Measurements from ENCODE around the gene GPR146. TPM values are rescaled to one million over a fixed set of nuclear protein-coding genes. Genes with fewer than 3 reads are reported as not detected.

GPR146 gene
- total and polyA plus RNA-seq, 2 of the 8 experiments (the other 6 are each of a cell fraction or from before 2014, with no cell fraction given), result 1.8 to 2.7 TPM

DNA sequence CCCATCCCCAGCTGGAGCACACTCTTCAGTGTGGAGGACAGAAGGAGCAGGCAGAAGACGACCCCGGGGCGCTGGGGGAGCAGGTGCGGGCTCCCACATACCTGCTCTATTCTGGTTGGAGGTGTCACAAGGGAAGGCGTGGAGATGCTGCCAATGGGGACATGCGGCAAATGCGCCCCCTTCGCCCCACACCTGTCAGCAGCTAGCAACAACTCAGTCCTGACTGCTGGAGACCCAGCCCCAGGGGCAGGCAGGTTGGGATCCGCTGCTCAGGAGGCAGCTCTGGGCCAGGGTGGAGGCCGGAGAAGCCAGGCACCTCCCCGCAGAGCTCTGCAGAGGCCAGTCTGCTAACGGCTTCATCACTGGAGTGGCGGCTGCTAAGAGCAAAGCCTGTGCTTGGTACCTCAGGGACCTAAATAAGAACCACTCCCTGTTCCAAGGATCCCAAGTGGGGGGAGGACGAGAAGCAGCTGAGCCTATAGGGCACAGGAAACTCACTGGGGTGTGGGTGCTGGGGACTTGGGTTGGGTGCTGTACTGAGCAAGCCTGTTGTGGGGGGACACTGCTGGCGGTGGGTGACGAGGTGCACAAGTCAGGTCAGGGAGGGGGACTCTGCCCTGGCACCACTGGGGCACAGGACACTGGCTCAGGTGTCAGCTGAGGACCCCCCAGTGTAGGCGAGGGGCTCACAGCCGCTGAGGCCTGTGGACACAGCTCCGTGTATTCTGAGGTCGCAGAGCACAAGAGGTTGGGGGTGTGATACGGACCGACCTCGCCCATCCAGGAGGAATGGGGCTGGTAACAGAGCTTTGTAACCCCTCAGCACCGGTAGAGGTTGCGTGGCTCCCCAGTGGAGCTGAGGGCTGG, 19.2 kb upstream of the GPR146 start:
- Histone ChIP-seq H2AK5ac (ENCODE audit: low read depth, low read length) (no peak overlapping the region), H3K79me1 (ENCODE audit: low read depth, low read length) (peaks cover 4% of the 10 kb centered on the region), H3K18ac (ENCODE audit: extremely low read depth, low read length) (no peak overlapping the region), H3K36me3 (ENCODE audit: control insufficient read depth in 2 of 4, insufficient read depth in 4 of 4, low read length in 3 of 4) (no peaks in the 10 kb centered on the region; a peak in 1 of 8 replicates), H3K9ac (replicated peaks in 1 of 4; ENCODE audit: extremely low read depth in 1 of 4, low read depth in 3 of 4, low read length in 3 of 4) (no peak overlapping the region), H2BK5ac (ENCODE audit: low read depth, low read length) (no peak overlapping the region), H3K4me3 (ENCODE audit: extremely low read depth in 1 of 4, insufficient read depth in 2 of 4, low read depth in 3 of 4, low read length in 4 of 4) (no peak overlapping the region), H2BK15ac (ENCODE audit: low read length) (no peak overlapping the region), H3K14ac (ENCODE audit: insufficient read length) (no peak overlapping the region), H2AFZ (ENCODE audit: low read length) (no peak overlapping the region), H3K23ac (ENCODE audit: insufficient read length) (no peak overlapping the region), H3K79me2 (ENCODE audit: control insufficient read depth in 1 of 2, insufficient read depth in 2 of 2, low read length in 2 of 2) (peaks cover 0 to 6% of the 10 kb centered on the region in 2 experiments; a peak in 2 of 4 replicates), H4K91ac (replicated peaks; ENCODE audit: insufficient read length, low read length) (no peak overlapping the region), H2BK12ac (ENCODE audit: low read depth, low read length) (no peak overlapping the region), H2BK120ac (replicated peaks; ENCODE audit: low read depth, low read length) (no peak overlapping the region), H3K4me2 (ENCODE audit: insufficient read depth in 1 of 2, low read depth in 2 of 2, low read length in 2 of 2) (no peak overlapping the region), H3K4ac (replicated peaks; ENCODE audit: insufficient read length, low read depth, low read length) (no peak overlapping the region), H4K20me1 (replicated peaks in 1 of 2; ENCODE audit: control insufficient read depth in 1 of 2, insufficient read depth in 2 of 2, low read length in 2 of 2) (peaks cover 9 to 18% of the 10 kb centered on the region in 2 experiments), H3K23me2 (ENCODE audit: low read depth, low read length) (peaks cover 12% of the 10 kb centered on the region; the same call in 1 of the 2 replicates), H3K9me3 (ENCODE audit: insufficient read depth in 2 of 2, low read depth in 1 of 2, low read length in 1 of 2) (no peaks in the 10 kb centered on the region), H3K4me1 (replicated peaks in 1 of 4; ENCODE audit: control insufficient read depth in 3 of 4, insufficient read depth in 4 of 4, low read length in 3 of 4) (peaks cover 0 to 9% (median 3%) of the 10 kb centered on the region in 4 experiments; a peak in 5 of 7 replicates), H4K5ac (ENCODE audit: insufficient read length, low read depth, low read length) (no peak overlapping the region), H2BK20ac (ENCODE audit: low read length) (no peak overlapping the region), H4K8ac (ENCODE audit: extremely low read depth, insufficient read depth, low read length) (peak overlapping the region; percentile 71; the same call in 1 of the 2 replicates), H3K27ac (ENCODE audit: low read depth, low read length) (peak overlapping the region; percentile 41; the same call in 1 of the 2 replicates), H3K27me3 (replicated peaks in 1 of 4; ENCODE audit: control insufficient read depth in 3 of 4, extremely low read depth in 1 of 4, insufficient read depth in 3 of 4, low read length in 3 of 4) (no peaks in the 10 kb centered on the region; a peak in 1 of 7 replicates), H3K56ac (replicated peaks; ENCODE audit: insufficient read length, low read depth, low read length) (no peak overlapping the region)
- 94% methylated on average over 23 of the region's 25 CpGs; no CpG with 5 or more reads in 1 of the 2 experiments for WGBS, 2 experiments (ENCODE audit: extremely low coverage in 1 of 2, insufficient coverage in 1 of 2, insufficient read length in 1 of 2, insufficient replicate concordance in 2 of 2, low coverage in 1 of 2, low lambda C conversion rate in 2 of 2, missing lambda C conversion rate in 1 of 2)
- ChIA-PET POLR2A (ENCODE audit: partially characterized antibody) (interaction anchor here (0.7 to 3.0 kb wide), 3 partner anchors 19 to 61 kb away, joined by 3 to 14 read pairs (median 3); partner anchors contain the start of gene GPR146), CTCF (ENCODE audit: partially characterized antibody) (interaction anchor here (0.7 to 10.9 kb wide), 10 partner anchors 11 to 158 kb away, joined by 3 to 117 read pairs (median 4); partner anchors contain the start of gene GPR146)
- FAIRE-seq (no peak), DNase-seq (ENCODE audit: low read depth in 1 of 2, low spot score in 2 of 2) (no peak)
- TF ChIP-seq TCF12 (IDR thresholded peaks at IDR 0.05; ENCODE audit: low read depth, low read length), result no peak
- no peak for TF ChIP-seq GABPA (IDR thresholded peaks at IDR 0.05; ENCODE audit: borderline replicate concordance, insufficient read depth, low read length)
- TF ChIP-seq TAF1 (IDR thresholded peaks at IDR 0.05; ENCODE audit: low read depth, low read length), result no peak
- TF ChIP-seq MAFK (IDR thresholded peaks at IDR 0.05; ENCODE audit: low read depth, low read length), result no peak
- no peak for TF ChIP-seq POLR2AphosphoS5 (IDR thresholded peaks at IDR 0.05; ENCODE audit: low read depth, low read length)
- TF ChIP-seq CREB1 (IDR thresholded peaks at IDR 0.05), result no peak
- no peak for TF ChIP-seq HDAC2 (IDR thresholded peaks at IDR 0.05; ENCODE audit: borderline replicate concordance in 1 of 2, low read depth in 2 of 2, low read length in 2 of 2)
- TF ChIP-seq, protein P1, sequence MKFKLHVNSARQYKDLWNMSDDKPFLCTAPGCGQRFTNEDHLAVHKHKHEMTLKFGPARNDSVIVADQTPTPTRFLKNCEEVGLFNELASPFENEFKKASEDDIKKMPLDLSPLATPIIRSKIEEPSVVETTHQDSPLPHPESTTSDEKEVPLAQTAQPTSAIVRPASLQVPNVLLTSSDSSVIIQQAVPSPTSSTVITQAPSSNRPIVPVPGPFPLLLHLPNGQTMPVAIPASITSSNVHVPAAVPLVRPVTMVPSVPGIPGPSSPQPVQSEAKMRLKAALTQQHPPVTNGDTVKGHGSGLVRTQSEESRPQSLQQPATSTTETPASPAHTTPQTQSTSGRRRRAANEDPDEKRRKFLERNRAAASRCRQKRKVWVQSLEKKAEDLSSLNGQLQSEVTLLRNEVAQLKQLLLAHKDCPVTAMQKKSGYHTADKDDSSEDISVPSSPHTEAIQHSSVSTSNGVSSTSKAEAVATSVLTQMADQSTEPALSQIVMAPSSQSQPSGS (IDR thresholded peaks at IDR 0.05; ENCODE audit: low read length), result no peak
- no peak for TF ChIP-seq BCL11A (IDR thresholded peaks at IDR 0.05; ENCODE audit: low read depth in 2 of 2, low read length in 2 of 2)

Data from H1 (cell line).